ENCODE results near the gene PARD6G.
A peak's percentile ranks its signal among the peaks of the same experiment; 100 is the strongest.
"Not testable (repeated sequence)": the region's sequence is repeated elsewhere in the genome, so short reads cannot be mapped to it uniquely, and the experiment has no call there.

Gene PARD6G

GRCh38 chr18:80241919-80242777 lies 5.2 kb downstream of the PARD6G start:
- peak; percentile 3 for DNase-seq (ENCODE audit: low spot score)

- no peak for DNase-seq (ENCODE audit: low spot score)
Measured at GRCh38 chr18:80239830-80240229, 7.5 kb downstream of the PARD6G start.

- DNase-seq (ENCODE audit: low spot score), result peak; percentile 3
Measured at GRCh38 chr18:80238651-80239260, 8.6 kb downstream of the PARD6G start.

- not testable (repeated sequence) for DNase-seq (ENCODE audit: low spot score)
Measured at GRCh38 chr18:80237519-80237918, 9.8 kb downstream of the PARD6G start.

- DNase-seq (ENCODE audit: low spot score), result peak; percentile 3
Measured at GRCh38 chr18:80234398-80234797, 12.9 kb downstream of the PARD6G start.

- DNase-seq (ENCODE audit: low spot score), result peak; percentile 2
Measured at GRCh38 chr18:80233899-80234298, 13.4 kb downstream of the PARD6G start.

- DNase-seq (ENCODE audit: low spot score), result peak; percentile 4
Measured at GRCh38 chr18:80233201-80233835, 14.0 kb downstream of the PARD6G start.

GRCh38 chr18:80232710-80233109 lies 14.6 kb downstream of the PARD6G start:
- DNase-seq (ENCODE audit: low spot score), result peak; percentile 4

- DNase-seq (ENCODE audit: low spot score), result peak; percentile 5
Measured at GRCh38 chr18:80232030-80232429, 15.3 kb downstream of the PARD6G start.

- peak; percentile 7 for DNase-seq (ENCODE audit: low spot score)
Measured at GRCh38 chr18:80231616-80232015, 15.7 kb downstream of the PARD6G start.

GRCh38 chr18:80231151-80231550 lies 16.2 kb downstream of the PARD6G start:
- peak; percentile 4 for DNase-seq (ENCODE audit: low spot score)

GRCh38 chr18:80229766-80230745 lies 17.3 kb downstream of the PARD6G start:
- peak; percentile 6 for DNase-seq (ENCODE audit: low spot score)

- DNase-seq (ENCODE audit: low spot score), result no peak
Measured at GRCh38 chr18:80229363-80229762, 18.0 kb downstream of the PARD6G start.

GRCh38 chr18:80228051-80228848 lies 19.1 kb downstream of the PARD6G start:
- DNase-seq (ENCODE audit: low spot score), result peak; percentile 5

- DNase-seq (ENCODE audit: low spot score), result peak; percentile 3
Measured at GRCh38 chr18:80227472-80227871, 19.8 kb downstream of the PARD6G start.

- no peak for DNase-seq (ENCODE audit: low spot score)
Measured at GRCh38 chr18:80225685-80226084, 21.6 kb downstream of the PARD6G start.

- no peak for DNase-seq (ENCODE audit: low spot score)
Measured at GRCh38 chr18:80223581-80224148, 23.6 kb downstream of the PARD6G start.

- DNase-seq (ENCODE audit: low spot score), result not testable (repeated sequence)
Measured at GRCh38 chr18:80219488-80219887, 27.8 kb downstream of the PARD6G start.

GRCh38 chr18:80218341-80219227 lies 28.7 kb downstream of the PARD6G start:
- DNase-seq (ENCODE audit: low spot score), result no peak

All from AG20443 (cell line).